Measurements from ENCODE around the gene MMP7.

Gene MMP7

DNA sequence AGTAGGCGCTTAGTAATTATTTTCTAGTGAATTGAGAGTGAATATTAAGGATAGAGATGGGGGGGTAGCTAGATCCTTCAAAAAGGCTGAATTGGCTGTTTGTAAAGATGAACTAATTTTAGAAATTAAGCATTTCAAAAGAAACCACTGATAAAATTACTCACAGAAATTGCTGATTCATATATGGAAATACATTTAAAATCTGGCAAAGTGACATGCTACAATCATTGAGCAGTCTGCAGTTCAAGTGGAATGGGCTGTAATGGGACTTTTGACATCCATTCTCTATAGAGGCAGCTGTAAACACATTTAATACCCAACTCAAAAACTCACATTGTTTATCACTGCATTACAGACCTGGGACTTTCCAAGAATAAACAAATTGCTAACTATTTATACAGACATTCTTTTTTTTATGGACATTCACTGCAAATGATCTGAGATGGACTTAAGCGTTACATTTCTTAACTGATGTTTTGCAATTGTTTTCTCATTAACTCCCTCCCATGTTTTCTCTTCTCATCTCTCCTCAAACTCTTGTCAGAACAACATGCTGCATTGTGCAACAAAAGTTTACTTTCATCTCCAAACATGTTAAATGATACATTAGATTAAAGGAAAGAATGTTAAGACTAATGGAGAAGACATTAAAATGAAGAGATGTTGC, 42.1 kb upstream of the MMP7 start:
- TF ChIP-seq CEBPB (IDR thresholded peaks at IDR 0.05) = no peak
- TF ChIP-seq EP300 (IDR thresholded peaks at IDR 0.05; ENCODE audit: borderline replicate concordance) = no peak
- no peak for TF ChIP-seq TEAD4 (IDR thresholded peaks at IDR 0.05)
- TF ChIP-seq, protein P1, sequence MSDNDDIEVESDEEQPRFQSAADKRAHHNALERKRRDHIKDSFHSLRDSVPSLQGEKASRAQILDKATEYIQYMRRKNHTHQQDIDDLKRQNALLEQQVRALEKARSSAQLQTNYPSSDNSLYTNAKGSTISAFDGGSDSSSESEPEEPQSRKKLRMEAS (IDR thresholded peaks at IDR 0.05) = no peak
- no peak for TF ChIP-seq CREB1 (IDR thresholded peaks at IDR 0.05; ENCODE audit: low read depth)
- TF ChIP-seq RAD21 (IDR thresholded peaks at IDR 0.05; ENCODE audit: low read depth) = no peak
- no peak for TF ChIP-seq EGR1 (IDR thresholded peaks at IDR 0.05)
- no peak for TF ChIP-seq NFIC (IDR thresholded peaks at IDR 0.05)
- TF ChIP-seq, protein P2, sequence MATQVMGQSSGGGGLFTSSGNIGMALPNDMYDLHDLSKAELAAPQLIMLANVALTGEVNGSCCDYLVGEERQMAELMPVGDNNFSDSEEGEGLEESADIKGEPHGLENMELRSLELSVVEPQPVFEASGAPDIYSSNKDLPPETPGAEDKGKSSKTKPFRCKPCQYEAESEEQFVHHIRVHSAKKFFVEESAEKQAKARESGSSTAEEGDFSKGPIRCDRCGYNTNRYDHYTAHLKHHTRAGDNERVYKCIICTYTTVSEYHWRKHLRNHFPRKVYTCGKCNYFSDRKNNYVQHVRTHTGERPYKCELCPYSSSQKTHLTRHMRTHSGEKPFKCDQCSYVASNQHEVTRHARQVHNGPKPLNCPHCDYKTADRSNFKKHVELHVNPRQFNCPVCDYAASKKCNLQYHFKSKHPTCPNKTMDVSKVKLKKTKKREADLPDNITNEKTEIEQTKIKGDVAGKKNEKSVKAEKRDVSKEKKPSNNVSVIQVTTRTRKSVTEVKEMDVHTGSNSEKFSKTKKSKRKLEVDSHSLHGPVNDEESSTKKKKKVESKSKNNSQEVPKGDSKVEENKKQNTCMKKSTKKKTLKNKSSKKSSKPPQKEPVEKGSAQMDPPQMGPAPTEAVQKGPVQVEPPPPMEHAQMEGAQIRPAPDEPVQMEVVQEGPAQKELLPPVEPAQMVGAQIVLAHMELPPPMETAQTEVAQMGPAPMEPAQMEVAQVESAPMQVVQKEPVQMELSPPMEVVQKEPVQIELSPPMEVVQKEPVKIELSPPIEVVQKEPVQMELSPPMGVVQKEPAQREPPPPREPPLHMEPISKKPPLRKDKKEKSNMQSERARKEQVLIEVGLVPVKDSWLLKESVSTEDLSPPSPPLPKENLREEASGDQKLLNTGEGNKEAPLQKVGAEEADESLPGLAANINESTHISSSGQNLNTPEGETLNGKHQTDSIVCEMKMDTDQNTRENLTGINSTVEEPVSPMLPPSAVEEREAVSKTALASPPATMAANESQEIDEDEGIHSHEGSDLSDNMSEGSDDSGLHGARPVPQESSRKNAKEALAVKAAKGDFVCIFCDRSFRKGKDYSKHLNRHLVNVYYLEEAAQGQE (IDR thresholded peaks at IDR 0.05; ENCODE audit: low read depth) = no peak
- no peak for TF ChIP-seq TCF12 (IDR thresholded peaks at IDR 0.05; ENCODE audit: low read depth)
- TF ChIP-seq TAF1 (IDR thresholded peaks at IDR 0.05; ENCODE audit: low read depth) = no peak
- TF ChIP-seq ZBTB7A (IDR thresholded peaks at IDR 0.05; ENCODE audit: low read depth) = no peak

DNA sequence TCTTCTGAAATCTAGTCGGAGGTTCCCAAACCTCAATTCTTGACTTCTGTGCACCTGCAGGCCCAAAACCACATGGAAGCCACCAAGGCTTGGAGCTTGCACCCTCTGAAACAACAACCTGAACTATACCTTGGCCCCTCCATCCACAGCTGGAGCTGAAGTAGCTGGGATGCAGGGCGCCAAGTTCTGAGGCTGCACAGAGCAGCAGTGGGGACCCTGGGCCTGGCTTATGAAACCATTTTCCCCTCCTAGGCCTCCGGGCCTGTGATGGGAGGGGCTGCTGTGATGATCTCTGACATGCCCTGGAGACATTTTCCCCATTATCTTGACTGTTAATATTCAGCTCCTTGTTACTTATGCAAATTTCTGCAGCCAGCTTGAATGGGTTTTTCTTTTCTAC, 38.3 kb upstream of the MMP7 start:
- TF ChIP-seq NFIC (IDR thresholded peaks at IDR 0.05) (no peak), TEAD4 (IDR thresholded peaks at IDR 0.05) (no peak), YY1 (IDR thresholded peaks at IDR 0.05; ENCODE audit: low read depth) (no peak), FOXM1 (IDR thresholded peaks at IDR 0.05; ENCODE audit: borderline replicate concordance, low read depth) (no peak), CREB1 (IDR thresholded peaks at IDR 0.05; ENCODE audit: low read depth) (no peak), CEBPB (IDR thresholded peaks at IDR 0.05) (no peak), TAF1 (IDR thresholded peaks at IDR 0.05; ENCODE audit: low read depth) (no peak), TCF12 (IDR thresholded peaks at IDR 0.05; ENCODE audit: low read depth) (no peak), EGR1 (IDR thresholded peaks at IDR 0.05) (no peak), ZBTB7A (IDR thresholded peaks at IDR 0.05; ENCODE audit: low read depth) (no peak), EP300 (IDR thresholded peaks at IDR 0.05; ENCODE audit: borderline replicate concordance) (no peak), RAD21 (IDR thresholded peaks at IDR 0.05; ENCODE audit: low read depth) (no peak)
- TF ChIP-seq, protein P1 (IDR thresholded peaks at IDR 0.05) = no peak
- TF ChIP-seq, protein P2 (IDR thresholded peaks at IDR 0.05; ENCODE audit: low read depth) = no peak
- TF ChIP-seq, protein P3, sequence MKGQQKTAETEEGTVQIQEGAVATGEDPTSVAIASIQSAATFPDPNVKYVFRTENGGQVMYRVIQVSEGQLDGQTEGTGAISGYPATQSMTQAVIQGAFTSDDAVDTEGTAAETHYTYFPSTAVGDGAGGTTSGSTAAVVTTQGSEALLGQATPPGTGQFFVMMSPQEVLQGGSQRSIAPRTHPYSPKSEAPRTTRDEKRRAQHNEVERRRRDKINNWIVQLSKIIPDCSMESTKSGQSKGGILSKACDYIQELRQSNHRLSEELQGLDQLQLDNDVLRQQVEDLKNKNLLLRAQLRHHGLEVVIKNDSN (IDR thresholded peaks at IDR 0.05) = no peak

DNA sequence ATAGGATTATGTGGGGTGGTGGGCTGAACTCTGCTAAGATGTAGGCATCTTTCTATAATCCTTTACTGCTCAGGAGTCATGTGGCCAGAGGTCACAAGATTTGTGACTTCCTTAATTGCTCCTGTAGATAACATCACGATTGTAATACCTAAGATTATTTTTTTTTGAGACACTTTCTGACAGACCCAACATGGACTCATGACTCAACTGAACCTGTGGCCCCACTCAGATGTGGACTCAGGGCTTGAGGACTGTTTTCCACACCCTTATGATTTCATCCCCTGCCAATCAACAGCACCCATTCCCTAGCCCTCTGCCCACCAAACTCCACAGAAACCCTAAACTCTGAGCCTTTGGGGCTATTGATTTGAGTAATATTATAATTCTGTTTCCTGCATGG, 35.6 kb upstream of the MMP7 start:
- TF ChIP-seq YY1 (IDR thresholded peaks at IDR 0.05; ENCODE audit: low read depth) (no peak), FOXM1 (IDR thresholded peaks at IDR 0.05; ENCODE audit: borderline replicate concordance, low read depth) (no peak), TCF12 (IDR thresholded peaks at IDR 0.05; ENCODE audit: low read depth) (no peak), CREB1 (IDR thresholded peaks at IDR 0.05; ENCODE audit: low read depth) (no peak), EGR1 (IDR thresholded peaks at IDR 0.05) (no peak), NFIC (IDR thresholded peaks at IDR 0.05) (no peak), CEBPB (IDR thresholded peaks at IDR 0.05) (no peak), ZBTB7A (IDR thresholded peaks at IDR 0.05; ENCODE audit: low read depth) (no peak), EP300 (IDR thresholded peaks at IDR 0.05; ENCODE audit: borderline replicate concordance) (no peak), RAD21 (IDR thresholded peaks at IDR 0.05; ENCODE audit: low read depth) (no peak), TEAD4 (IDR thresholded peaks at IDR 0.05) (no peak), TAF1 (IDR thresholded peaks at IDR 0.05; ENCODE audit: low read depth) (no peak)
- TF ChIP-seq, protein P2 (IDR thresholded peaks at IDR 0.05; ENCODE audit: low read depth) = no peak
- TF ChIP-seq, protein P1 (IDR thresholded peaks at IDR 0.05) = no peak
- TF ChIP-seq, protein P3 (IDR thresholded peaks at IDR 0.05) = no peak

DNA sequence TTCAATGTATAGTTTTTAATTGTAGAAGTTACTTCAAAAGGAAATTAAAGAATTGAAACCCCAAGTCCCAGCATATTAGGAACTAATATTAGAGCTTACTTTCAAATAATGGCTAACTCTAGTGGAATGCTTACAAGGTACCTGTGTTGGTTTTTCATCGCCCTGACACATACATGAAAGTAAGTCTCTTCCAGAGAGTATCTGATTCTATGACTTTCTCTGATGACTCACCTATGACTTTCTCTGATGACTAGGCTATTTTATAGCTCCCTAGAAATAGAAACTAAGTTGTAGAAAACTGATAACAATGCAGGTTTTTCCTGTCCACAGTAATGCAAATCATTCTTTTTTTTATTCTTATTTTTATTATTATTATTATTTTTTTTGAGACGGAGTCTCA, 33.6 kb upstream of the MMP7 start:
- no peak for TF ChIP-seq TCF12 (IDR thresholded peaks at IDR 0.05; ENCODE audit: low read depth)
- TF ChIP-seq, protein P3 (IDR thresholded peaks at IDR 0.05) = no peak
- TF ChIP-seq RAD21 (IDR thresholded peaks at IDR 0.05; ENCODE audit: low read depth) = no peak
- no peak for TF ChIP-seq YY1 (IDR thresholded peaks at IDR 0.05; ENCODE audit: low read depth)
- no peak for TF ChIP-seq FOXM1 (IDR thresholded peaks at IDR 0.05; ENCODE audit: borderline replicate concordance, low read depth)
- no peak for TF ChIP-seq CEBPB (IDR thresholded peaks at IDR 0.05)
- no peak for TF ChIP-seq EP300 (IDR thresholded peaks at IDR 0.05; ENCODE audit: borderline replicate concordance)
- TF ChIP-seq ZBTB7A (IDR thresholded peaks at IDR 0.05; ENCODE audit: low read depth) = no peak
- TF ChIP-seq TAF1 (IDR thresholded peaks at IDR 0.05; ENCODE audit: low read depth) = no peak
- TF ChIP-seq CREB1 (IDR thresholded peaks at IDR 0.05; ENCODE audit: low read depth) = no peak
- no peak for TF ChIP-seq TEAD4 (IDR thresholded peaks at IDR 0.05)
- TF ChIP-seq NFIC (IDR thresholded peaks at IDR 0.05) = no peak
- TF ChIP-seq, protein P2 (IDR thresholded peaks at IDR 0.05; ENCODE audit: low read depth) = no peak
- TF ChIP-seq, protein P1 (IDR thresholded peaks at IDR 0.05) = no peak
- TF ChIP-seq EGR1 (IDR thresholded peaks at IDR 0.05) = no peak

All from Ishikawa (cell line).